Transverse colon (tissue), 4 donors: ENCODE measurements around the gene TRPM2. TPM values are rescaled to one million over a fixed set of nuclear protein-coding genes. Genes with fewer than 3 reads are reported as not detected.

Experiments
- DNase-seq: peaks from one replicate; pipeline ENCODE4 v3.0.0-alpha.2; 2019
- H3K27ac ChIP-seq, 4 donors: fragments of 200-600 bp; sonication (generic); 2 replicates each; pipeline ENCODE4 v1.5.1; 2016 to 2018; ENCODE audit warnings: inconsistent platforms in 4 of 4
- H3K27me3 ChIP-seq: fragments of 200-600 bp; sonication (generic); 2 replicates; pipeline ENCODE4 v1.5.1; 2017; ENCODE audit warnings: inconsistent platforms
- H3K36me3 ChIP-seq, 4 donors: fragments of 200-600 bp; sonication (generic); 2 replicates each; pipeline ENCODE4 v1.5.1; 2017 to 2019; ENCODE audit warnings: inconsistent platforms in 4 of 4
- H3K4me1 ChIP-seq, 4 donors: fragments of 200-600 bp; sonication (generic); 2 replicates each; pipeline ENCODE4 v1.5.1; 2017 to 2020; ENCODE audit warnings: inconsistent platforms in 4 of 4
- H3K4me3 ChIP-seq, 4 donors: fragments of 200-600 bp; sonication (generic); 1 replicate in 1 of 4; 2 replicates in 3 of 4; pipeline versions ENCODE4 v1.5.1 to v1.6.1; 2017 to 2019; ENCODE audit warnings: inconsistent platforms in 4 of 4
- H3K9me3 ChIP-seq, 2 donors: fragments of 200-600 bp; sonication (generic); 2 replicates each; pipeline ENCODE4 v1.5.1; 2017 to 2019; ENCODE audit warnings: inconsistent platforms in 2 of 2
- EP300 ChIP-seq: sonication (generic); formaldehyde crosslinking; IDR thresholded peaks from one replicate; pipeline ENCODE4 v1.6.1; 2017; ENCODE audit warnings: antibody characterized with exemption, low read depth
- POLR2A ChIP-seq: fragments of 450-650 bp; IDR thresholded peaks from one replicate; pipeline ENCODE4 v1.6.1; 2016; ENCODE audit warnings: antibody characterized with exemption, mild to moderate bottlenecking, moderate library complexity
- POLR2AphosphoS5 ChIP-seq, 3 donors: sonication (generic); formaldehyde crosslinking; IDR thresholded peaks; one replicate each; pipeline ENCODE4 v1.6.1; 2016; ENCODE audit warnings: antibody characterized with exemption in 3 of 3
- WGBS, 2 donors: methylation state at CpG; one replicate each; pipeline ENCODE4 v1.1.5; 2018; ENCODE audit warnings: low coverage in 1 of 2; 5-methylcytosine and 5-hydroxymethylcytosine counted together
- in situ Hi-C, 4 donors: fragments of 200-750 bp; cut with MboI; loops; one replicate each; pipeline versions ENCODE4 v1.15.0 to v1.15.1; 2017; ENCODE audit warnings: low sequenced_read_pairs in 3 of 4, low pct_ligation_motif_present in 1 of 4, low pct_unique_long_range_greater_than_20kb in 1 of 4
- intact Hi-C: fragments of 100-400 bp; cut with DNase I; formaldehyde crosslinking; loops from one replicate; pipeline ENCODE4 v1.15.1; 2023; ENCODE audit warnings: low total_unique reads
- small RNA-seq, 4 donors: library from RNA; depleted of rRNA; stranded (forward); fragments of <200 nt; gene quantifications; one replicate each; pipeline ENCODE3, GENCODE V24; 2016
- total RNA-seq, 4 donors: library from RNA; depleted of rRNA; stranded (reverse); fragments of >200 nt; gene quantifications; one replicate each; pipeline ENCODE4 v1.1.0, GENCODE V29; 2016
- TF ChIP-seq, protein P1 (sequence below), 5 experiments: fragments of 200-600 bp in 3 of 5; fragments of 450-650 bp in 2 of 5; sonication (generic) in 3 of 5; IDR thresholded peaks; 1 replicate in 2 of 5; 2 replicates in 3 of 5; pipeline ENCODE4 v1.5.1; 2016 to 2017; ENCODE audit warnings: antibody characterized with exemption in 5 of 5, inconsistent platforms in 3 of 5, mild to moderate bottlenecking in 2 of 5, moderate library complexity in 1 of 5

The TRPM2 gene
- total RNA-seq, 4 donors from 2014 or later = 2.3 to 2.9 (median 2.6) TPM; not detected in 1

DNA sequence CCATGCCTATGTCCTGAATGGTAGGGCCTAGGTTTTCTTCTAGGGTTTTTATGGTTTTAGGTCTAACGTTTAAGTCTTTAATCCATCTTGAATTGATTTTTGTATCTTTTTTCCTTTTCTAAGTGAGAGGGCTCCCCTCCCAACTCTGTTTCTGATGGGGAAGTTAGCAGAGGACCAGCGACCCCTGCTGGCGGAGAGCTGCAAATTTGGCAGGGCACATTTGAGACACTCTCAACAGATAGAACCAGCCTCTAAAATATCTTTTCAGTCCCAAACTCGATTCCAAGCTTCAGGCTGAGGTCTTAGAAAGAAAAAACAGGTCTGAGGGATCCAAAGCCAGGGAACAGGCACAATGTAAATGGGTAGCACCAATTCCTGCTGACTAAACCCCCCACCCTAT lies 134.4 kb downstream of the TRPM2 start:
- no peak for DNase-seq
- 42 to 59% methylated on average over 4 of the region's 4 CpGs for WGBS, 2 donors
- in situ Hi-C loops = no loop called here
- Histone ChIP-seq H3K4me3 (no peak overlapping the region), H3K27ac (no peak overlapping the region), H3K27me3 (peaks cover 5% of the 10 kb centered on the region), H3K4me1 (no peaks in the 10 kb centered on the region), H3K36me3 (no peaks in the 10 kb centered on the region), H3K9me3 (peaks cover 2 to 7% of the 10 kb centered on the region in 2 donors)
- TF ChIP-seq, protein P1, sequence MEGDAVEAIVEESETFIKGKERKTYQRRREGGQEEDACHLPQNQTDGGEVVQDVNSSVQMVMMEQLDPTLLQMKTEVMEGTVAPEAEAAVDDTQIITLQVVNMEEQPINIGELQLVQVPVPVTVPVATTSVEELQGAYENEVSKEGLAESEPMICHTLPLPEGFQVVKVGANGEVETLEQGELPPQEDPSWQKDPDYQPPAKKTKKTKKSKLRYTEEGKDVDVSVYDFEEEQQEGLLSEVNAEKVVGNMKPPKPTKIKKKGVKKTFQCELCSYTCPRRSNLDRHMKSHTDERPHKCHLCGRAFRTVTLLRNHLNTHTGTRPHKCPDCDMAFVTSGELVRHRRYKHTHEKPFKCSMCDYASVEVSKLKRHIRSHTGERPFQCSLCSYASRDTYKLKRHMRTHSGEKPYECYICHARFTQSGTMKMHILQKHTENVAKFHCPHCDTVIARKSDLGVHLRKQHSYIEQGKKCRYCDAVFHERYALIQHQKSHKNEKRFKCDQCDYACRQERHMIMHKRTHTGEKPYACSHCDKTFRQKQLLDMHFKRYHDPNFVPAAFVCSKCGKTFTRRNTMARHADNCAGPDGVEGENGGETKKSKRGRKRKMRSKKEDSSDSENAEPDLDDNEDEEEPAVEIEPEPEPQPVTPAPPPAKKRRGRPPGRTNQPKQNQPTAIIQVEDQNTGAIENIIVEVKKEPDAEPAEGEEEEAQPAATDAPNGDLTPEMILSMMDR (IDR thresholded peaks at IDR 0.05) = peak in 2 of 5 experiments; percentile 22 to 30
- no peak for TF ChIP-seq EP300
- intact Hi-C loops = no loop called here

DNA sequence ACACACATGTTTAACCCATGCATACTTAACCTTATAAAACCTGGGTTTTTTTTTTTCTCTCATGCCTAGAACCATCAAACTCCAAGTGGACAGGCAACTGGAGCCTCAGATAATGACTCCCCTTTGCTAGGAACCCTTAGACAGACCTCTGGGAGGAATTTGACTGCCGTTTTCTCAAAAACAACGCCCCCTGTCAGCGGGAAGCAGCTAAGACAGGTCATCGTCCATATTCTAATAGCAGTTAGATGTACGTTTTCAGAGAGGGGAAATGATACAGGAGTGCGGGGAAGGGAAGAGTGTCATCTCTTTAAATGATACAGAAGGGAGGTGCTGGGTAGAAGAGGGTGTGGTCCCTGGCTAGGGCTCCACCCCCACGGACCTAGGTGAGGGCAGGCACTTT lies 136.5 kb downstream of the TRPM2 start:
- Histone ChIP-seq H3K27me3 (no peaks in the 10 kb centered on the region), H3K9me3 (peaks cover 5 to 7% of the 10 kb centered on the region in 2 donors), H3K27ac (no peak overlapping the region), H3K36me3 (no peaks in the 10 kb centered on the region), H3K4me1 (no peaks in the 10 kb centered on the region), H3K4me3 (no peak overlapping the region)
- intact Hi-C loops (no loop called here), in situ Hi-C loops (no loop called here)
- no peak for DNase-seq
- 24% methylated on average over 7 of the region's 7 CpGs; no CpG with 5 or more reads in 1 of the 2 donors for WGBS, 2 donors
- no peak for TF ChIP-seq EP300
- TF ChIP-seq, protein P1 (IDR thresholded peaks at IDR 0.05) = no peak
- TF ChIP-seq POLR2AphosphoS5 (IDR thresholded peaks at IDR 0.05) = no peak
- TF ChIP-seq POLR2A = no peak

DNA sequence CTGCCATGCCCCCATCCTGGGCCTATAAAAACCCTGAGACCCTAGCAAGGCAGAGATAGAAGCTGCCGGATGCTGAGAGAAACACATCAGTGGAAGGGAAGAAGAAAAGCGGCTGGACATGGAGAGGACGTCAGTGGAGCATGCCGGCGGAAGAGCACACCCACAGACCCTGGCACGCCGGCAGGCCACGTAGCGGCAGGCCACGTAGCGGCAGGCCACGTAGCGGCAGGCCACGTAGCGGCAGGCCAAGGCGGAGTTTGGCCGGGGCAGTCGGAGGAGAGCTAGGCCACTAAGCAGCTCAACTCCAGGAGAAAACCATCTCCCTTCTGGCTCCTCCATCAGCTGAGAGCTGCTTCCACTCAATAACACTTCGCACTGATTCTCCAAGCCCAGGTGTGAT lies 137.0 kb downstream of the TRPM2 start:
- no peak for DNase-seq
- Histone ChIP-seq H3K4me1 (no peaks in the 10 kb centered on the region), H3K4me3 (no peak overlapping the region), H3K27me3 (no peaks in the 10 kb centered on the region), H3K36me3 (no peaks in the 10 kb centered on the region), H3K27ac (no peak overlapping the region), H3K9me3 (peaks cover 5 to 7% of the 10 kb centered on the region in 2 donors)
- in situ Hi-C loops = no loop called here
- 93% methylated on average over 18 of the region's 19 CpGs; no CpG with 5 or more reads in 1 of the 2 donors for WGBS, 2 donors
- no peak for TF ChIP-seq EP300
- no peak for TF ChIP-seq POLR2AphosphoS5 (IDR thresholded peaks at IDR 0.05)
- TF ChIP-seq, protein P1 (IDR thresholded peaks at IDR 0.05) = no peak
- no peak for TF ChIP-seq POLR2A
- intact Hi-C loops = no loop called here

DNA sequence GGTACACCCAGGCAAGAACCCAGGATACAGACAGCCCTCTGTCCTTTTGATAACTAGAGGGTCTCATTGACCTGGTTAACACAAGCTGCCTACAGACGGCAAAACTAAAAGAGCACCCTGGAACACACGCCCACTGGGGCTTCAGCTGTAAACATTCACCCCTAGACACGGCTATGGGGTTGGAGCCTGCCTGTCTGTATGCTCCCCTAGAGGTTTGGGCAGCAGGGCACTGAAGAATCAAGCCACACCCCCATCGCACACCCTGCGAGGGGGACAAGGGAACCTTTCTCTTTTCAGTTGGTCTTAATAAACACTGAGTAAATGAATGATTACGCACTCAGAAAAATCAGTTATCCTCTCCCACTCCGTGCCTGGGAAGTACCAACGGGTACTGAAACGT lies 137.4 kb downstream of the TRPM2 start:
- Histone ChIP-seq H3K36me3 (no peaks in the 10 kb centered on the region), H3K27me3 (no peaks in the 10 kb centered on the region), H3K27ac (no peak overlapping the region), H3K9me3 (peaks cover 5 to 7% of the 10 kb centered on the region in 2 donors), H3K4me3 (no peak overlapping the region), H3K4me1 (no peaks in the 10 kb centered on the region)
- no peak for TF ChIP-seq POLR2A
- TF ChIP-seq, protein P1 (IDR thresholded peaks at IDR 0.05) = no peak
- intact Hi-C loops (no loop called here), in situ Hi-C loops (no loop called here)
- no peak for DNase-seq
- 70 to 82% methylated on average over 3 to 9 of the region's 9 CpGs for WGBS, 2 donors

Small RNA genes lying within 50 kb of the gene (small RNA-seq; reads per million reads assigned to genes)
- gene RF00285 = 0 reads per million in 4 donors

Other genes with a start within 250 kb of the TRPM2 start
- 10 to 100 TPM in 3 of 4 donors, not detected in 1; 11.9 to 19.9 (median 12.1) TPM for gene PWP2, start 246.2 kb upstream of the TRPM2 start, total RNA-seq
- 10 to 100 TPM in 3 of 4 donors, 1 to 10 TPM in 1; 3.6 to 71.1 (median 15.9) TPM for gene GATD3, start 219.9 kb upstream of the TRPM2 start, total RNA-seq
- gene ICOSLG, start 112.7 kb upstream of the TRPM2 start, total RNA-seq = 1 to 10 TPM; 3.2 to 7.6 (median 3.9) TPM
- gene DNMT3L, start 91.7 kb upstream of the TRPM2 start, total RNA-seq = not detected
- not detected for gene AIRE, start 67.7 kb upstream of the TRPM2 start, total RNA-seq
- gene PFKL, start 53.6 kb upstream of the TRPM2 start, total RNA-seq = 100 to 1,000 TPM; 185 to 288 (median 249) TPM
- 10 to 100 TPM; 17.2 to 41.3 (median 32.2) TPM for gene CFAP410, start 14.2 kb upstream of the TRPM2 start, total RNA-seq
- 1 to 10 TPM; 4.4 to 6.7 (median 5.1) TPM for gene LRRC3, start 101.9 kb downstream of the TRPM2 start, total RNA-seq
- not detected for gene KRTAP10-1, start 186.6 kb downstream of the TRPM2 start, total RNA-seq
- gene KRTAP10-2, start 197.9 kb downstream of the TRPM2 start, total RNA-seq = not detected
- not detected for gene KRTAP10-3, start 205.2 kb downstream of the TRPM2 start, total RNA-seq
- not detected for gene KRTAP10-4, start 220.1 kb downstream of the TRPM2 start, total RNA-seq
- gene KRTAP10-5, start 227.0 kb downstream of the TRPM2 start, total RNA-seq = not detected
- gene KRTAP10-6, start 238.9 kb downstream of the TRPM2 start, total RNA-seq = not detected
- gene KRTAP10-7, start 247.0 kb downstream of the TRPM2 start, total RNA-seq = not detected